Activated CD4-positive, alpha-beta T cell treated with anti-CD3 and anti-CD28 coated beads, Interleukin-2, amount 50 U/mL, for 24 hours (primary cell): ENCODE measurements around the gene SOX12.

Experiments used
- DNase-seq, 2 donors: peaks; one replicate each; pipeline ENCODE4 v3.0.0-alpha.2; 2020; ENCODE audit warnings: low read depth in 1 of 2, low spot score in 1 of 2

SOX12 gene

DNA sequence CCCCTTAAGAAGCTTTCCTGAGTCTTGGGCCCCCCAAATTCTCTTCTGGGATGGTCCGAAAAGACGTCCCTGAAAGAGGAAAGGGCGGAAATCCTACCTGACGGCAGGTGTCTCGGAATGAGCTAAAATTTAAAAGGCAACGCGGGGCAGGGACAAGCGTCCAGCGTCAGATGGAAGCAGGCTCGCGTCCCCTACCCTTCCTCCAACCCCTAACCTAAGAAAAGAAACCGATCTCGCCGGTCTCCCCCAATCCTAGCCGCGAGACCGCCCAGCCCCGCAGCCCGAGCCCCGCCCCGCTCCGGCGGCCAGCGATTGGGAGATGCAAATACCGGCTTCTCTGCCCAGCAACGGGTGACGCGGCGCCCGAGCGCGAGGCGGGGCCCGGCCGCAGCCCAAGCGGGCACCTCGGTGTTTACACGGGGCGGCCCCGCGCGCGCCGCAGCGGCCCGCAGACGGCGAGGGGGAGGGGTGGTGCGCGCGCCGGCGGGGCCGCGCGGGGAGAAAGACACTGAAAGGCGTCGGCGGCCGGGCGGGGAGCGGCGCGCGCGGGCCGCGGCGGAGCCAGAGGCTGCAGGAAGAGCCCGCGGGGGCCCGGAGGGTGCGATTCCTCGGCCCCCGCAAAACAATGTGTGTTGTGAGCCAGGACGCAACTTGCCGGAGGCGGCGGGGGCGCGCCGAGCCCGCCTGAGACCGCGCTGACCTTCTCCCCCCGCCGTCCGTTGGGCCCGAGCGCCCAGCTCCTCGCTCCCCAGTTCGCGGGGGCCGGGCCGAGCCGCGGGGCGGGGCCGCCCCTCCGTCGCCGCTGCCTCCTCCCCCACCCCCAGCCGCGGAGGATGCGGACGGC is at the start of gene SOX12:
Gene SOX12 (plus strand): TSS at position 508 of the 844 bp plus-strand sequence. CDS start 373 bp downstream, outside the sequence.
- peak; percentile 91 to 92 for DNase-seq

DNA sequence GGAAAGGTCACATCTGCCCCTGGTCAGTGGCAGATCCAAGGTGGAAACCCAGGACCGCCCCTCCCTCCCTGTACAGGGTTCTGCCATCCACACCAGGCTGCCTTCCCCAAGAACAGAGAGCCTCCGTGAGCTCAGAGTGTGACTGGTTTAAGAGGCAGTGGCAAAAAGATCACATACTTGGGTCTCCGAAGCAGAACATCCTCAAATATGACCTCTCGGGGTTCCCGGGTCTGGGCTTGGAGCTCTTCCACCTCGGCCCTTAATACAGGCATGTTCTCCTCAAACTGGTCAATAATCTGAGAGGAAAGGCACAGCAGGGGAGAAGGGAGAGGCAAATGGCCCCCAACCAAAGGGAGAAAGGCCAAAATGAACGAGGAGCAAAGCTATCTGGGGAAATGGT is 49.6 kb upstream of the SOX12 start:
- DNase-seq: no peak

DNA sequence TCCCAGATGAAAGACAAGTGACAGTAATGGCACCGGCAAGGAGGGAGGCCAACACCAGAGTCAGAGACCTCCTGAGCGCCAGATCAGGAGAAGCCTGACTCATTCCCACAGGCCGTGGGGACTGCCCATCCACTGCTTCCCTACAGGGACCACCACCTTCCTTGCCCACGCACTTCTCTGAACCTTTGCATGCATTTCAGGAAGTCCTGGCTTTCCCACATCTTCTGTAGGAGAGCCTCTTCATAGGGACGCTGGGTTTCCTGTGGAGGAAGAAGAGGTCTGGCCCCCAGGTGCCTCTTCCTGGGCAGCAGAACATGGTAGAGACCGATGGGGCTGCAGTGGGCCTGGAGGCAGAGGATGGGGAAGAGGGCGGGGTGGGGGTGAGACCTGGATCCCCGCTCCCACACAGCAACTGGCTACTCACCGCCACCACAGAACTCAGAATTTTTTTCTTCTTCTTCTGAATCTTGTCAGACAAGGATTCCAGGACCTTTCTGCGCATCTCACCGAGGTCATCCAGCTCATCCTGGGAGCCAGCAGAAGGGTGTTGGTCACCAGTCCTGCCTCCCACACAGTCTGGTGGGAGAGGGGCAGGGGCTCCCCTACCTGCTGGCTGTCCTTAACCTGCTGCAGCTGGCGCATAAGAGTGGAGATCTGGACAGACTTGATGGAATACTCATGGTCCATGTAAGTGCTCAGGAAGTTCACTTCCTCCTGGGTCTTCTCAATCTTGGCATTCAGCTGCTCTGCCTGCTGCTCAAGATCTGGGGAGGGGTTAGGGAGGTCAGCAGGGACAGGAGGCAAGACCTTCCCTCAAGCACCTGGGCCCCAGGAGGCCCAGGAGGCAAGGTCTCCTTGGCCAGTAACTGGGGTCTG is 48.5 kb upstream of the SOX12 start:
- DNase-seq: no peak

DNA sequence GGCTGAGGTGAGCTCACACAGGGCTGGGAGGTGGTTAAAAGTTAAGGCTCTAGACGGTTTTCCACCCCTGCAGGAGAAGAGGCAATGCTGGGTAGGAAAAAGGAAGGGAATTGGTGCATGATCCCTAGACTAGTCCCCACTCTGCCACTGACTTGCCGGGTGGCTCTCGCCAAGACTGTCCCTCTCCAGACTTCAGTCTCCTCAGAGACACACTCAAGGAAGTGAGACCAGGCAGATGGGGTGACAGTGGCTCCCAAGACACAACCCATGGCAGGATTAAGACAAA is 47.9 kb upstream of the SOX12 start:
- no peak for DNase-seq

DNA sequence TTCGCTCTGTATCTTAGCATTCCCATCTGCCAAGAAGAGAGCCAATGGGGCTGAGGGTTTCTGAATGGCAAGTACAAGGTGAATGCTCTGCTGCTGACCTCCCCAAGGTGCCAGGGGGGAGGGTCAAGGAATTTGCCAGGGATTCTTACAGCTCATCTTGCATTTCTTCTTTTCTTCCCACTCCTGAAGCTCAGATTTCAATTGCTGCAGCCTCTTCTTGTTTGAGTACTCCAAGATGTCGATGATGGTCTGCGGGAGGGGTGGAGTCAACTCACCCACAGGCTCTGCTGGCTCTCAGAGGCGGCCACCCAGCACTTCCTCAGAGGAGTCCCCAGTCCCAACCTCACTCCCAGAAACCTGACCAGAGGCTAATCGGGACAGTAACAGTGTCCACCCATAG is 47.2 kb upstream of the SOX12 start:
- DNase-seq: no peak

DNA sequence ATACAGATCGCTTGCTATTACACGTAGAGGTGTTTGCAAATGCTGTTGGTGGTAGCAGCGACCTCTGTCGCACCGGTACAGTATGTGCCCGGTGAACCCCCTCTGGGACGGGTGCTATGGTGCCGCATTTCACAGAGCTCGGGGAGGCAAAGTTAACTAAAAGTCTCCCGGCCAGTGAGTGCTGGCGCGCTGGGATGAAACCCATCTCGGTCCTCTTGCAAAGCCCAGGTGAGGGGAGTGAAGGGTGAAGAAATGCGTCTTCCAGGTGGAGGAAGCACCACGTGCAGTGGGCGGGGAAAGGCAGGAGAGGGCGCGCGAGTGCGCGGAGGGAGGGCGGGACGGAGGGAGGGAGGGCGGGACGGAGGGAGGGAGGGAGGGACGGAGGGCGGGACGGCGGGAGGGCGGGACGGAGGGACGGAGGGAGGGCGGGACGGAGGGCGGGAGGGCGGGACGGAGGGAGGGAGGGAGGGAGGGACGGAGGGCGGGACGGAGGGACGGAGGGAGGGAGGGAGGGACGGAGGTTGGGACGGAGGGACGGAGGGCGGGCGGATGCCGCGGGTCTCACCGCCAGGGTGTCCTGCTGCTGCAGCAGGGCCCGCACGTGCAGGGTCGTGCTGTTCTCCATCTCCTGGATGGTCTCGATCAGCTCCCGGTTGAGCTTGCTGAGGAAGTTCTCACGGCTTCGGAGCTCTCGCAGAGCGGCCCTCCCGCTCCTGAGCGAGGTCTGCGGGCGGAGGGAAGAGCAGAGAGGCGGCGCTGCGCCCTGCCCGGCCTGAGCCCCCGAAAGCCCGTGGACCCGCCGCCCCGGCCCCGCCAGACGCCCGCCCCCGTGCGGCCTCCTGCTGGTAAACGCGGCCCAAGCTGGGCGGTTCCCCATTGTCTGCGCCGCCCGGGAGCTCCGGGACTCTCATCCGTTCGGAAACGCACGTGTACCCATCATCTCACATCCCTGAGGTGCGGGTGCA is 46.5 kb upstream of the SOX12 start:
- no peak for DNase-seq

DNA sequence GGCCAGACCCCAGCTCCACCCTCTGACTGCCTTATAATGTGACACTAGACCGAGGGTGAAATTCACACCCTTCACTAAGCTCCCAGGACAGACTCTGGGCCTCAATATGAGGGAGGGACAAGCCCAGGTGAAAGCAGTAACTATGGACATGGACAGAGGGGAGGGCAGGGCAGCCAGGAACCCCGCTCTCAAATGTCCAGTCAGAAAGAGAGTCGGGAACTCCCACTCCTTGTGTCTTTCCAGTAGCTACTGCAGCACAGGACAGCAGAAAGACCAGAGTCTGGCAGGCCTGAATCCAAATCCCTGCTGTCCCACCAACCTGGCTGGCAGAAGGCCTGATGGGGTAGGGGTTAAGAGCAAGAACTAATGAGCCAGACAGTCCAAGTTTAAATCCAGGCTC is 41.2 kb upstream of the SOX12 start:
- DNase-seq: no peak

DNA sequence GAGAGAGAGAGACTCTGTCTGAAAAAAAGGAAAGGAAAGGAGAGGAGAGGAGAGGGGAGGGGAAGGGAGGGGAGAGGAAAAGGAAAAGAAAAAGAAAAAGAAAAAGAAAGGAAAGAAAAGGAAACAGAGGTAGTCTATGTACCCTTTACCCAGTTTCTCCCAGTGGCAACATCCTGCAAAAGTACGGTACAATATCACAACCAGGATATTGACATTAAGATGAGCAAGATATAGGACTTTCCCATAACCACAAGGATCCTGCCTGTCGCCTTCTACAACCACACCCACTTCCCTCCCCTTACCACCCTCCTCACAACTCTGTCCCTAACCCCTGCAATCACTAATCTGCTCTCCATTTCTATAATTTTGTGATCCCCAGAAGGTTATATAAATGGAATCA is 38.8 kb upstream of the SOX12 start:
- DNase-seq: no peak

DNA sequence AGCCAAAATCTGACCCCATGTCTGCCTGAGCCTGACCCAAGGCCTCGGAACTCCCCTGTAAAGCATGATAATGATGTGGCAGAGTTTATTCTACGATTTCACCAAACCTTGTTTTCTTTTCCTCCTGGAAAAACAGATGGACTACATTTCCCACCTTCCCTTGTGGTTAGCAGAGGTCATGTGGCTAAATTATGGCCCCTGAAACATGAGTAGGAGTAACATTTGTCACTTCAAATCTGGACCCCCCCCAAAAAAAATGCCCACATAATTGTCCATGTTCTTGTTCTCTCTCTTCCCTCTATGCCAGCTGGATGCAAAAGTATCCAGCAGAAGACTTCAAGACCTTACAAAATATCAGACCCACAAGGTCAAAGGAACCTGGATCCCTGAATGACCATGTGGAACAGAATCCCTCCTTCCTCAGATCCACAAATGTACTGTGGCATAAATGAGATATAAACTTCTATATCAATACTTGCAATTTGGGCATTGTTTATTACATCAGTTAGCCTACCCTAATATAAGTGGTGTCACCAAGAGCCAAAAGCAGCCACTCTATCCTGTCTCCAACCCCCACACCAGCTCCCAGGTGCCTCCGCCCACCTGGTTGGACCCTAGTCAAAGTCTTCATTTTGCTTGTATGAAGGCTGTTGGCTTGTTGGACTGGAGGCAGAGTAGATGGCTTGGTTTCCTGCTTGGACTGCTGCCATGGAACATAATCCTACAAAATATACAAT is 36.2 kb upstream of the SOX12 start:
- DNase-seq: no peak

DNA sequence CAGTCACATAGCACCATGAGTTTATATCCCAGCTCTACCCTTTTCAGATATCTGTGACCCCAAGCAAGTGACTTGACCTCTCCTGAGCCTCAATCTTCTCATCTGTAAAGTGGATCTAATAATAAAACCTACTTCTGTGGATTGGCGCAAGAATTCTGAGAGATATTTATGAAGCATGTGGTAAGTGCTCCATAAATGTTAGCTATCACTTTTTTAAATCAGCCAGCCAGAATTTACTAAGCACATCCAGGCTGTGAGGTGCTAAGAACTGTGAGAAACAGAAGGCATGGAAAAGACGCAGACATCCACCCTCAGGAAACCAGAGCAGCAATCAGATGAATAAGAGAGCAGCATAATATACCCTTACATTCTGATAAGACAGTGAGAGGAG is 35.7 kb upstream of the SOX12 start:
- no peak for DNase-seq

DNA sequence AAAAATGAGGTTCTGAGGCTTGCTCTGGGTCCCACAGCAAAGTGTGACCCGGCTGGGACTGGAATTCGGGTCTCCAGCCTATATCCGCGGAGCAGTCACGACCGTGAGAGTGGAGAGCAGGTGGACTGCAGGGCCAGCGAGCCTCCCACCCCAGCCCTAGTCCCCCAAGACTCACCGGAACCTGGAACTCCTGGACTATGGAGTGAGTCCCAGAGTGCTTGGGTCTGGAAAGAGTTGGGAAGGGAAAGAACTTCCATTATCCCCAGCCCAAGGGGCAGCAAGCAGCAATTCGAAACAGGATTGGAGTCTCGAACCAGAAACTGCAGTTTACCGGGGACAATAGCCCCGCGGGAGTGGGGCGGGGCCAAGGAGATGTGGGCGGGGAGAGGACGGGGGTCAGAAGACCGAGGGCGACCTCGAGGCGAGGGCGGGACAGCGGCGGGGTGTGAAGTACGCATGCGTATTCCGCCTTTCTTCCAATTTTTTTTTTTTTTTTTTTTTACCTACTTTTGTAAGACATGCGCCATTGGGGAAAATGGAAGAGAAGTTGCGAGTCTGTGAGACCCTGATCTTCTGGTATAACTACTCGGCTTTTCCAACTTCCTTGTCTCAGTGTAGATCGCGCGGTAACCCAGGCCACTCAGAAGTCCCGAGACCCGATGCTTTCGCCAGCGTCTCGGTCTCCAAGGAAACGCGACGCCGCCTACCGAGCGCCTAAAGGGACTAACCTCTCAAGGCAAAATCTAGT is 35.1 kb upstream of the SOX12 start, which contains the start of gene C20orf96:
Gene C20orf96 (minus strand): TSS at position 667 of the 748 bp plus-strand sequence. CDS start 140 bp downstream, at position 527.
- peak; percentile 58 to 84 for DNase-seq

DNA sequence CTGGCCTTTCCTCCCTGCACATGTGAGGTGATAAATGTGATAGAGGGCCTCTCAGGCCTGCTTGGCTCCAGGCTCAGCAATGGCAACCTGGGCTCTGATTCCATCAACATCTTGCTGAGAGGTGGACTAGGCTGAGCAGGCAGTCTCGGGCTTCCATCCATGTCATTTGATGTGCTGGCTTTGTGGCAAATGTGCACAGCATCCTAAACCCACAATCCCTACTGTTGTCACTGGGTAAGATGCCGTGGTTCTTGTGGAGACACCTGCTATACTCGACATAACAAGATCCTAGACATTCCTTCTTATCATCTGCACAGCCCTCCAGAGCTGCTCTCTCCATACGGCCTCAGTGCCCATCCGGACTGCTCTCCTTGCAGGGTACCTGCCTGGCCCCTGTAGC is 30.8 kb upstream of the SOX12 start:
- no peak for DNase-seq

DNA sequence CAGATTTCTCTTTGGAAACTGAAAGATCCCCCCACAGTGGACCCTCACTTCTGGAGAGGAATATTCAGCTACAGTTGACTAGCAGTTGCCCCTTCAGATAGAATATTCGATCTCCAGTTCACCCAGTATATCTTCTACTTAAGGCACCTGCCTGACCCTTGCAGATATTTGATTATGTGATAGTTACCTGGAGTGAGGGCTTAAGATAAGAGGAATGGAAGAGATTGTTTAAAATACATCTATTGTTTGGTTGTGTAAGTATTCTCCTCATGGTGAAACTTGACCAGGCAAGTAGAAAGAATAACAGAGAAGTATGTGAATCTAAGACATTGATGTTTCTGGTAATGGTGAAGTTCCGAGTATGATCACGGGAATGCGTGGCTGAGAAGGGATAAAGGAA is 29.5 kb upstream of the SOX12 start:
- DNase-seq: no peak

DNA sequence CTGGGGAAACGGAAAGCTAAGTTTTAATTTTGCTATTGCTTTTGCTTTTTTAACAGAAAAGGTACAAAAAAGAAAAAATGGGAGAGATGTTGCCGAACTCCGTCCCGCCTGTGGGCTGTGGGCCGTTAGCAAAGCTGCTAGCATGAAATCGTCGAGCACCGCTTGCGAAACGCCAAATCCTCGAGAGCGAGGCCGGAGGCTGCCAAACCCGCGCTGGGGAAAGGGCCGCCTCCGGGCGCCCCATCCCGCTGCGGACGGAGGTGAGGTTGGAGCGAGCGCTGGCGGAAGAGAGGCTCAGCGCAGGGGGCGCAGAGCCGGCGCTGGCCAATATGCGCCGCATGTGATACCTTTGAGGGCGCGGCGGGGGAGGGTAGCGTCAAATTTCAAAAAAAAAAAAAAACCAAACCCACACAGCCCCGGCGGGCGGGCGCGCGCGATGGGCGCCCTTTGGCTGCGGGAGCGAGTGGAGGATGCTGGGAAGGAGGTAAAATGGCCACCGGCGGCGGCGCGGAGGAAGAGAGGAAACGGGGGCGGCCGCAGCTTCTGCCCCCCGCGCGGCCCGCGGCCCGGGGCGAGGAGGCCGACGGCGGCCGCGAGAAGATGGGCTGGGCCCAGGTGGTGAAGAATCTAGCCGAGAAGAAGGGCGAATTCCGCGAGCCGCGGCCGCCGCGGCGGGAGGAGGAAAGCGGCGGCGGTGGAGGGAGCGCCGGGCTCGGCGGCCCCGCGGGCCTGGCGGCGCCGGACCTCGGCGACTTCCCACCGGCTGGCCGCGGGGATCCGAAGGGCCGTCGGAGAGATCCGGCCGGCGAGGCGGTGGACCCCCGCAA is 28.0 kb upstream of the SOX12 start, which contains the start of gene ZCCHC3:
Gene ZCCHC3 (plus strand): TSS at position 473 of the 827 bp plus-strand sequence. CDS start 17 bp downstream, at position 490.
- peak; percentile 63 to 73 for DNase-seq

DNA sequence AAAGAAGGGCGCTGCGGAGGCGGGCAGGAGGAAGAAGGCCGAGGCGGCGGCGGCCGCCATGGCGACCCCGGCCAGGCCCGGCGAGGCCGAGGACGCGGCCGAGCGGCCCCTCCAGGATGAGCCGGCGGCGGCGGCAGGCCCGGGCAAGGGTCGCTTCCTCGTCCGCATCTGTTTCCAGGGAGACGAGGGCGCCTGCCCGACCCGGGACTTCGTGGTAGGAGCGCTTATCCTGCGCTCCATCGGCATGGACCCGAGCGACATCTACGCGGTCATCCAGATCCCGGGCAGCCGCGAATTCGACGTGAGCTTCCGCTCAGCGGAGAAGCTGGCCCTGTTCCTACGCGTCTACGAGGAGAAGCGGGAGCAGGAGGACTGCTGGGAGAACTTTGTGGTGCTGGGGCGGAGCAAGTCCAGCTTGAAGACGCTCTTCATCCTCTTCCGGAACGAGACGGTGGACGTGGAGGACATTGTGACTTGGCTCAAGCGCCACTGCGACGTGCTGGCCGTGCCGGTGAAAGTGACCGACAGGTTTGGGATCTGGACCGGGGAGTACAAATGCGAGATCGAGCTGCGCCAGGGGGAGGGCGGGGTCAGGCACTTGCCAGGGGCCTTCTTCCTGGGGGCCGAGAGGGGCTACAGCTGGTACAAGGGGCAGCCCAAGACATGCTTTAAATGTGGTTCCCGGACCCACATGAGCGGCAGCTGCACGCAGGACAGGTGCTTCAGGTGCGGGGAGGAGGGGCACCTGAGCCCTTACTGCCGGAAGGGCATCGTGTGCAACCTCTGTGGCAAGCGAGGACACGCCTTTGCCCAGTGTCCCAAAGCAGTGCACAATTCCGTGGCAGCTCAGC is 27.2 kb upstream of the SOX12 start:
- peak in 1 of 2 donors; percentile 13 for DNase-seq

DNA sequence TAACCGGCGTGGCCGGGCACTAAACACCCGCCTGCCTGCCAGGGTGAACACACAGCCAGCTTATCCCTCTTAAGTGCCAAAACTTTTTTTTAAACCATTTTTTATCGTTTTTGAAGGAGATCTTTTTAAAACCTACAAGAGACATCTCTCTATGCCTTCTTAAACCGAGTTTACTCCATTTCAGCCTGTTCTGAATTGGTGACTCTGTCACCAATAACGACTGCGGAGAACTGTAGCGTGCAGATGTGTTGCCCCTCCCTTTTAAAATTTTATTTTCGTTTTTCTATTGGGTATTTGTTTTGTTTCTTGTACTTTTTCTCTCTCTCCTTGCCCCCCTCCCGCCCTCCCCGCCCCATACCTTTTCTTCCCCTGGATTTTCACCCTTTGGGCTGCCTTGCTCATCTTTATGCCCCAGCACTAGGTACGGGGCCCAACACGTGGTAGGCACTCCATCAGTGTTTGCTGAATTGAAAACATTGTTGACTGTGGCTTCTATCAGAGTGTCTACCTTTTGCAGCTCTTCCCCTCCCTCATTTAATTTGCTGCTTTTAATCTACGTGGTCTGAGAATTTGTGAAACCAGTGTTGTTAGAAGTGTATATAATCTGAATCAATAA is 26.5 kb upstream of the SOX12 start:
- DNase-seq: no peak

DNA sequence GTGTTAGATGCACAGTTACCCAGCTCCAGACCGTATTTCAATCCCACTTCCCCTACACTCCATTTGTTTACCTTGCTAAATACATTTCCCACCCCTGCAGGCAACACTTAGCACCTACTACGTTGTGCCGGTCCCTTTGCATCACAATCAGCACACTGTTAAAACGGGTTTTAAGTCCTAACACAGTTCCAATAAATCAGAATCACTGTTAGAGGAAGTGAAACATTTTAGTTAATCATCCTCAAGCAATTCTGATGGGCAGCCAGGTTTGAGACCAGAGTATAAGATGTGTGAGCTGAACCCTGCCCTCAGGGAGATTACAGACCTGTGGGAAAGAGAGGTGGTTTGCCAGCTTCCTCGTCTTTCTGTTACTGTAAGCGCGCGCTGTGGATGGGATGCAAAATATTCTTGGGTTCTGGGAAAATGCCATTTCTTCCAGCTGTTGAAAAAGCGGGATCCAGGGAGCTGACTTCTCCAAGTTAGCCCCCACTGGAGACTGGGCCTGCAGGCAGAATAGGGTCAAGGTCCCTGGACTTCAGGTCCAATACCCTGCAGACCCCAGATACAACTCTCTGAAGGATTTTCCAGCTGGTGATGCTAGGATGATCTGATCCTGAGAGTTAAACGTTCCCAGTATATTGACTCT is 24.9 kb upstream of the SOX12 start:
- DNase-seq: no peak
